Measurements from ENCODE around the gene LRRC23.

DNA sequence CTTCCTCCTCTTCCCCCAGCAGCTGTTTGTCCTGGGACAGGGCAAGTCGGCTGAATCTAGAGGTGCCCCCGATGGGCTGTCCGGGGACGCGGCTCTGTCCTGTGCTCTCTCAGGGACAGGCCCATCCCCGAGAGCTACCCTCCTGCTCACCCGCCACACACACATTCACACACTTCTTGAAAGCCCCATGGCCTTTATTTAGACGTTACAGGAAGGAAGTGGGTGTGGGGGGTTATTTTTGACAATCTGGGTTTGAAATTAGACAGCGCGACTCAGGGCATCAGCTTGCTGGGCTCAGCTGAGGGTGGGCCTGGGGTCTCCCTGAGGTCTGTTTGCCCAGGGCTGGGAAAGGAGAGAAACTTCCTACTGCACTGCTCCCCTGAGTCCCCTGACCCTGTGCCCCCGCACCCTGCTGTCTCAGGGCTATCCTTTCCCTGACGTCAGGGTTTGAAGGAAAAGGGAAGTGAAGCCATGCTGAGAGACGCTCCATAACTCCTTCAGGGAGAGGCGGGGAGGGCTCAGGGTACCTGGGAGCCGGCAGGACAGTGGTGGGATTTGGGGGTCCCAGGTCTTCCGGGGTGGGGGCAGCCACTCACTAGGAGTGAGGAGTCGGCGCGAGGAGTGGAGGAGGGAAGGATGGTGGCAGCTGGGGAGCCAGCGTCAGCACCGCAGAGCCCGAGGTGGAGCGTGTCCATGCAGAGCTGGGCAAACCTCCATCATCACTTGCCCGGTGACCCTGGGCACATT is 54.6 kb downstream of the LRRC23 start:
- TF ChIP-seq, protein P1, sequence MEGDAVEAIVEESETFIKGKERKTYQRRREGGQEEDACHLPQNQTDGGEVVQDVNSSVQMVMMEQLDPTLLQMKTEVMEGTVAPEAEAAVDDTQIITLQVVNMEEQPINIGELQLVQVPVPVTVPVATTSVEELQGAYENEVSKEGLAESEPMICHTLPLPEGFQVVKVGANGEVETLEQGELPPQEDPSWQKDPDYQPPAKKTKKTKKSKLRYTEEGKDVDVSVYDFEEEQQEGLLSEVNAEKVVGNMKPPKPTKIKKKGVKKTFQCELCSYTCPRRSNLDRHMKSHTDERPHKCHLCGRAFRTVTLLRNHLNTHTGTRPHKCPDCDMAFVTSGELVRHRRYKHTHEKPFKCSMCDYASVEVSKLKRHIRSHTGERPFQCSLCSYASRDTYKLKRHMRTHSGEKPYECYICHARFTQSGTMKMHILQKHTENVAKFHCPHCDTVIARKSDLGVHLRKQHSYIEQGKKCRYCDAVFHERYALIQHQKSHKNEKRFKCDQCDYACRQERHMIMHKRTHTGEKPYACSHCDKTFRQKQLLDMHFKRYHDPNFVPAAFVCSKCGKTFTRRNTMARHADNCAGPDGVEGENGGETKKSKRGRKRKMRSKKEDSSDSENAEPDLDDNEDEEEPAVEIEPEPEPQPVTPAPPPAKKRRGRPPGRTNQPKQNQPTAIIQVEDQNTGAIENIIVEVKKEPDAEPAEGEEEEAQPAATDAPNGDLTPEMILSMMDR (IDR thresholded peaks at IDR 0.05): no peak
- TF ChIP-seq POLR2A (IDR thresholded peaks at IDR 0.05): no peak
- TF ChIP-seq EP300 (IDR thresholded peaks at IDR 0.05): no peak
- TF ChIP-seq POLR2AphosphoS5 (IDR thresholded peaks at IDR 0.05): no peak
